GM12878 (cell line): ENCODE measurements around the gene CSTB. TPM values are rescaled to one million over a fixed set of nuclear protein-coding genes. Genes with fewer than 3 reads are reported as not detected.
A peak's percentile ranks its signal among the peaks of the same experiment; 100 is the strongest.

Experiments used
- ATAC-seq: fragments of 200-7000 bp; cut with Tn5 transposase; 3 replicates; pipeline ENCODE4 v1.9.1; 2020; ENCODE audit warnings: mild to moderate bottlenecking, moderate library complexity
- BruUV-seq: library from RNA; stranded (reverse); fragments of 400-500 nt; replicated peaks from 2 replicates; lab custom pipeline; 2021; lab: Mats Ljungman, UMichigan
- CTCF ChIA-PET: fragments of 300-600 bp; sonication (Branson Sonifier 250); formaldehyde crosslinking; extraction: SDS; loops from one replicate; lab custom pipeline; 2021; ENCODE audit warnings: inconsistent platforms; lab: Yijun Ruan, JAX
- POLR2A ChIA-PET: fragments of 350-600 bp; formaldehyde crosslinking; extraction: SDS; loops from one replicate; lab custom pipeline; 2021; ENCODE audit warnings: inconsistent platforms; lab: Charles Lee
- RAD21 ChIA-PET: fragments of 300-600 bp; sonication (Branson Sonifier 250); formaldehyde crosslinking; loops from one replicate; lab custom pipeline; 2023; ENCODE audit warnings: antibody characterized with exemption; ENCODE audit not compliant: unreplicated experiment; lab: Charles Lee
- SMC1A ChIA-PET: fragments of 300-600 bp; sonication (Branson Sonifier 250); formaldehyde crosslinking; loops from one replicate; lab custom pipeline; 2023; ENCODE audit not compliant: unreplicated experiment, uncharacterized antibody; lab: Charles Lee
- DNase-seq: peaks from one replicate; pipeline ENCODE4 v3.0.0-alpha.2; 2011; ENCODE audit warnings: low read depth, low spot score
- FAIRE-seq: peaks from 3 replicates; lab custom pipeline; 2011; peaks lifted over from hg19 to GRCh38; lab: Jason Lieb, UNC
- H2AFZ ChIP-seq: 2 replicates; pipeline ENCODE4 v1.6.0; 2011; ENCODE audit warnings: low read depth, low read length, control low read depth; ENCODE audit not compliant: control insufficient read depth
- H3K27ac ChIP-seq: 2 replicates; pipeline ENCODE4 v1.5.1; 2011; ENCODE audit warnings: control low read depth; ENCODE audit not compliant: control insufficient read depth, insufficient read depth
- H3K27me3 ChIP-seq, 2 experiments: replicated peaks in 1 of 2; 2 replicates each; pipeline versions ENCODE4 v1.6.0 to v1.6.1; 2011; ENCODE audit warnings: low read length in 1 of 2; ENCODE audit not compliant: control insufficient read depth in 2 of 2, insufficient read depth in 2 of 2
- H3K36me3 ChIP-seq, 2 experiments: 2 replicates each; pipeline ENCODE4 v1.5.1; 2011; ENCODE audit warnings: low read length in 1 of 2; ENCODE audit not compliant: control insufficient read depth in 2 of 2, insufficient read depth in 2 of 2
- H3K4me1 ChIP-seq: 2 replicates; pipeline ENCODE4 v1.6.1; 2011; ENCODE audit warnings: mild to moderate bottlenecking, low read length, moderate library complexity, mixed read lengths; ENCODE audit not compliant: control insufficient read depth, insufficient read depth
- H3K4me2 ChIP-seq: 2 replicates; pipeline ENCODE4 v1.6.0; 2011; ENCODE audit warnings: control low read depth; ENCODE audit not compliant: control insufficient read depth, insufficient read depth
- H3K4me3 ChIP-seq: fragments of 200-600 bp; sonication (generic); 2 replicates; pipeline ENCODE4 v1.5.1; 2016
- H3K79me2 ChIP-seq: 2 replicates; pipeline ENCODE4 v1.6.0; 2011; ENCODE audit warnings: low read length; ENCODE audit not compliant: control insufficient read depth, insufficient read depth
- H3K9ac ChIP-seq: 2 replicates; pipeline ENCODE4 v1.8.0; 2011; ENCODE audit warnings: low read length, control low read depth, mixed read lengths; ENCODE audit not compliant: control insufficient read depth, insufficient read depth
- H3K9me3 ChIP-seq: replicated peaks from 3 replicates; pipeline ENCODE4 v1.5.1; 2011; ENCODE audit warnings: mild to moderate bottlenecking, low read length; ENCODE audit not compliant: control insufficient read depth, insufficient read depth
- H4K20me1 ChIP-seq: 2 replicates; pipeline ENCODE4 v1.6.0; 2011; ENCODE audit not compliant: control insufficient read depth, insufficient read depth
- BCLAF1 ChIP-seq: fragments of 450-650 bp; IDR thresholded peaks from 2 replicates; pipeline ENCODE4 v1.6.1; 2017; ENCODE audit warnings: antibody characterized with exemption, mild to moderate bottlenecking, moderate library complexity
- EGR1 ChIP-seq, 2 experiments: IDR thresholded peaks; 1 replicate in 1 of 2; 2 replicates in 1 of 2; pipeline ENCODE4 v1.6.1; 2011 to 2012; ENCODE audit warnings: low read depth in 2 of 2, low read length in 2 of 2, borderline replicate concordance in 1 of 2, mild to moderate bottlenecking in 1 of 2, moderate library complexity in 1 of 2
- HCFC1 ChIP-seq: fragments of 150-350 bp; IDR thresholded peaks from 2 replicates; pipeline ENCODE4 v1.6.1; 2014; ENCODE audit warnings: low read length
- HDGF ChIP-seq: fragments of 450-650 bp; IDR thresholded peaks from 2 replicates; pipeline ENCODE4 v1.6.1; 2016; ENCODE audit warnings: antibody characterized with exemption
- MEF2A ChIP-seq: IDR thresholded peaks from 2 replicates; pipeline ENCODE4 v1.6.1; 2011; ENCODE audit warnings: low read depth, mild to moderate bottlenecking, low read length, moderate library complexity; ENCODE audit not compliant: insufficient read depth
- MLLT1 ChIP-seq: fragments of 450-650 bp; IDR thresholded peaks from 2 replicates; pipeline ENCODE4 v1.6.1; 2016; ENCODE audit warnings: mild to moderate bottlenecking
- MTA2 ChIP-seq: fragments of 450-650 bp; IDR thresholded peaks from 2 replicates; pipeline ENCODE4 v1.6.1; 2016; ENCODE audit warnings: low read depth, mild to moderate bottlenecking, moderate library complexity
- MYB ChIP-seq: fragments of 150-350 bp; IDR thresholded peaks from 2 replicates; pipeline ENCODE4 v1.6.1; 2014; ENCODE audit warnings: mild to moderate bottlenecking, low read depth, low read length, borderline replicate concordance
- NBN ChIP-seq: fragments of 450-650 bp; IDR thresholded peaks from 2 replicates; pipeline ENCODE4 v1.6.1; 2016
- NR2C1 ChIP-seq: fragments of 450-650 bp; IDR thresholded peaks from 2 replicates; pipeline ENCODE4 v1.6.1; 2017; ENCODE audit warnings: antibody characterized with exemption, mild to moderate bottlenecking, moderate library complexity
- NR2F1 ChIP-seq: fragments of 450-650 bp; conservative IDR thresholded peaks from 2 replicates; pipeline ENCODE4 v1.6.1; 2017; ENCODE audit warnings: mild to moderate bottlenecking
- RAD21 ChIP-seq: IDR thresholded peaks from 2 replicates; pipeline ENCODE4 v1.6.1; 2011; ENCODE audit warnings: mild to moderate bottlenecking, low read depth, low read length, moderate library complexity; ENCODE audit not compliant: insufficient read depth
- RB1 ChIP-seq: fragments of 450-650 bp; formaldehyde crosslinking; IDR thresholded peaks from 2 replicates; pipeline ENCODE4 v1.6.1; 2017; ENCODE audit warnings: mild to moderate bottlenecking, borderline replicate concordance
- SIN3A ChIP-seq: IDR thresholded peaks from 2 replicates; pipeline ENCODE4 v1.6.1; 2012; ENCODE audit warnings: low read depth, low read length, improper control_type of control experiment
- SMC3 ChIP-seq: IDR thresholded peaks from 2 replicates; pipeline ENCODE4 v1.6.1; 2011; ENCODE audit warnings: low read length, improper control_type of control experiment, borderline replicate concordance
- SREBF1 ChIP-seq: IDR thresholded peaks from 2 replicates; pipeline ENCODE4 v1.6.1; 2012; ENCODE audit warnings: mild to moderate bottlenecking, low read length
- TCF12 ChIP-seq: IDR thresholded peaks from 2 replicates; pipeline ENCODE4 v1.6.1; 2011; ENCODE audit warnings: low read depth, mild to moderate bottlenecking, low read length
- ZNF207 ChIP-seq: fragments of 450-650 bp; IDR thresholded peaks from 2 replicates; pipeline ENCODE4 v1.6.1; 2014; ENCODE audit warnings: antibody characterized with exemption, mild to moderate bottlenecking, borderline replicate concordance
- ZNF384 ChIP-seq: IDR thresholded peaks from 2 replicates; pipeline ENCODE4 v1.6.1; 2012; ENCODE audit warnings: low read depth, mild to moderate bottlenecking, low read length, improper control_type of control experiment, borderline replicate concordance
- WGBS: methylation state at CpG from one replicate; pipeline ENCODE4 v1.1.6; 2016; ENCODE audit warnings: low lambda C conversion rate; ENCODE audit not compliant: insufficient replicate concordance, insufficient coverage; ENCODE audit errors: missing lambda C conversion rate; 5-methylcytosine and 5-hydroxymethylcytosine counted together
- in situ Hi-C: fragments of 300-500 bp; cut with MboI; formaldehyde crosslinking; loops from 9 replicates; pipeline ENCODE4 v1.14.3; 2018; ENCODE audit warnings: mixed read lengths
- intact Hi-C: fragments of 100-400 bp; cut with micrococcal nuclease; formaldehyde crosslinking; loops from one replicate; pipeline ENCODE4 v1.14.2; 2022; ENCODE audit not compliant: unreplicated experiment
- polyA plus RNA-seq, 11 experiments: library from polyadenylated mRNA; depleted of rRNA in 4 of 11; unstranded in 6 of 11; stranded (reverse) in 5 of 11; fragments of >200 nt; fragmentation: Nextera tagmentation in 4 of 11; fragmentation: Illumina TruSeq in 1 of 11; extraction: Ambion mirVana in 4 of 11; extraction: Trizol in 1 of 11; gene quantifications; 1 replicate in 1 of 11; 2 replicates in 10 of 11; pipeline versions ENCODE4 v1.2.1 to v1.2.3, GENCODE V29; 2011 to 2016; ENCODE audit warnings: inconsistent platforms in 2 of 11, missing spikeins in 2 of 11, low read depth in 1 of 11
- total RNA-seq, 4 experiments: library from RNA; depleted of rRNA in 3 of 4; stranded (reverse); fragments of >200 nt in 3 of 4; fragmentation: Illumina TruSeq in 1 of 4; extraction: Trizol in 1 of 4; gene quantifications; 2 replicates each; pipeline versions ENCODE4 v1.2.1 to v1.2.3, GENCODE V29; 2013 to 2021

CSTB gene
- total and polyA plus RNA-seq, 10 of the 15 experiments (the other 5 are each of a cell fraction or from before 2014, with no cell fraction given), result 12.5 to 82.7 (median 41.9) TPM

GRCh38 chr21:43810505-43811261, 34.6 kb upstream of the CSTB start:
- Histone ChIP-seq H4K20me1 (no peaks in the 10 kb centered on the region), H3K27me3 (no peaks in the 10 kb centered on the region), H3K36me3 (peaks cover 0 to 2% of the 10 kb centered on the region in 2 experiments; a peak in 2 of 4 replicates), H3K4me2 (peak overlapping the region; percentile 82), H3K27ac (peak overlapping the region; percentile 50), H3K9me3 (no peaks in the 10 kb centered on the region), H3K79me2 (peaks cover 7% of the 10 kb centered on the region), H3K4me1 (peaks cover 44% of the 10 kb centered on the region), H3K4me3 (no peak overlapping the region), H2AFZ (peak overlapping the region; percentile 79), H3K9ac (peak overlapping the region; percentile 55)
- BruUV-seq, result no TSS peak
- WGBS, result 12% methylated on average over 21 of the region's 23 CpGs
- in situ Hi-C loops (no loop called here), intact Hi-C loops (loop anchor here (1.0 kb wide), 4 partner anchors 54 to 165 kb away; no protein-coding TSS in a partner anchor)
- POLR2A ChIA-PET, result interaction anchor here (0.9 to 1.1 kb wide), 2 partner anchors 26 to 162 kb away, joined by 3 read pairs; no protein-coding TSS in a partner anchor
- CTCF ChIA-PET, result interaction anchor here (0.6 to 4.5 kb wide), 10 partner anchors 53 to 487 kb away, joined by 3 to 39 read pairs (median 4); no protein-coding TSS in a partner anchor
- peak; percentile 75 for FAIRE-seq
- RAD21 ChIA-PET, result interaction anchor here (0.7 to 3.6 kb wide), 7 partner anchors 52 to 131 kb away, joined by 3 to 21 read pairs (median 4); no protein-coding TSS in a partner anchor
- peak; percentile 51 for DNase-seq
- peak; percentile 91 for ATAC-seq
- SMC1A ChIA-PET, result interaction anchor here (0.8 to 3.3 kb wide), 7 partner anchors 8 to 165 kb away, joined by 3 to 16 read pairs (median 3); no protein-coding TSS in a partner anchor
- TF ChIP-seq RAD21 (peak; percentile 99), SIN3A (no peak), NR2F1 (peak; percentile 87), NBN (peak; percentile 47; the same call in 1 of the 2 replicates), SREBF1 (no peak), EGR1 (IDR thresholded peaks at IDR 0.05; ENCODE audit: borderline replicate concordance in 1 of 2, low read depth in 2 of 2, low read length in 2 of 2) (no peak), BCLAF1 (peak; percentile 9; the same call in 1 of the 2 replicates), MLLT1 (peak; percentile 45; the same call in 1 of the 2 replicates), MYB (peak; percentile 63; the same call in 1 of the 2 replicates), MTA2 (peak; percentile 41; the same call in 1 of the 2 replicates), HCFC1 (peak; percentile 42; the same call in 1 of the 2 replicates), ZNF384 (no peak), ZNF207 (peak; percentile 64; the same call in 1 of the 2 replicates), TCF12 (peak; percentile 60; the same call in 1 of the 2 replicates), RB1 (peak; percentile 60; the same call in 1 of the 2 replicates), SMC3 (peak; percentile 93), NR2C1 (peak; percentile 19; the same call in 1 of the 2 replicates), HDGF (peak; percentile 95; the same call in 1 of the 2 replicates), MEF2A (0 out of 2 replicates have a peak, but pooled peaks have one; percentile 23)
